Neural cell (in vitro differentiated cells): ENCODE measurements around the gene GRIP1.

Experiments
- EZH2 ChIP-seq: fragments of 200-600, 300-800 bp; shearing (Covaris generic), sonication (generic); IDR thresholded peaks from 2 replicates; pipeline ENCODE4 v1.6.1; 2014; ENCODE audit warnings: antibody characterized with exemption, low read length, borderline replicate concordance, mild to moderate bottlenecking; ENCODE audit not compliant: insufficient read depth, poor library complexity, severe bottlenecking
- POLR2AphosphoS5 ChIP-seq: IDR thresholded peaks from 2 replicates; pipeline ENCODE4 v1.6.1; 2012
- SMC3 ChIP-seq: fragments of 450-650 bp; conservative IDR thresholded peaks from 2 replicates; pipeline ENCODE4 v1.6.1; 2014; ENCODE audit warnings: antibody characterized with exemption, mild to moderate bottlenecking, moderate library complexity; ENCODE audit not compliant: poor library complexity
- TAF1 ChIP-seq: IDR thresholded peaks from 2 replicates; pipeline ENCODE4 v1.6.1; 2012; ENCODE audit warnings: low read depth
- TF ChIP-seq, protein P1 (sequence below): fragments of 450-650 bp; IDR thresholded peaks from 2 replicates; pipeline ENCODE4 v1.5.1; 2014; ENCODE audit warnings: antibody characterized with exemption, mild to moderate bottlenecking, moderate library complexity; ENCODE audit not compliant: poor library complexity, severe bottlenecking
- TF ChIP-seq, protein P2 (sequence below): IDR thresholded peaks from 2 replicates; pipeline ENCODE4 v1.6.1; 2012; ENCODE audit warnings: borderline replicate concordance

DNA sequence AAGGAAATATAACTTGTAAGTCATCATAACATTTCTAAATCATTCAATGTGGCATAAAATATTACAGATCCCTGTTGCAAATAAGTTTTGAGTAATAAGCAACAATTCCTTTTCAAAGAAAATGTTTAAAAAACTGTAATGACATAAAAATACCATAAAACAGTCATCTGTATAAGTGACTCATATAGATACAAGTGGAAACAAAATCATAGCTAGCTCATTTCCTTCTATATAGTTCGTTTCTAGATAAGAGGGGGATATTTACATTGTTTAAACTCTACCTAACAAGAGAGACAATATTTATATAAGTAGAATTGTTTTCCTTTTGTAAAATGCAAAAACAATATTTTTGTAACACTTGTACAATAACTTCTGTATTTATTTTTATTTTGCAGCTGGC lies 148.9 kb downstream of the GRIP1 start:
- TF ChIP-seq SMC3 (no peak), EZH2 (no peak), POLR2AphosphoS5 (no peak), TAF1 (no peak)
- TF ChIP-seq, protein P1, sequence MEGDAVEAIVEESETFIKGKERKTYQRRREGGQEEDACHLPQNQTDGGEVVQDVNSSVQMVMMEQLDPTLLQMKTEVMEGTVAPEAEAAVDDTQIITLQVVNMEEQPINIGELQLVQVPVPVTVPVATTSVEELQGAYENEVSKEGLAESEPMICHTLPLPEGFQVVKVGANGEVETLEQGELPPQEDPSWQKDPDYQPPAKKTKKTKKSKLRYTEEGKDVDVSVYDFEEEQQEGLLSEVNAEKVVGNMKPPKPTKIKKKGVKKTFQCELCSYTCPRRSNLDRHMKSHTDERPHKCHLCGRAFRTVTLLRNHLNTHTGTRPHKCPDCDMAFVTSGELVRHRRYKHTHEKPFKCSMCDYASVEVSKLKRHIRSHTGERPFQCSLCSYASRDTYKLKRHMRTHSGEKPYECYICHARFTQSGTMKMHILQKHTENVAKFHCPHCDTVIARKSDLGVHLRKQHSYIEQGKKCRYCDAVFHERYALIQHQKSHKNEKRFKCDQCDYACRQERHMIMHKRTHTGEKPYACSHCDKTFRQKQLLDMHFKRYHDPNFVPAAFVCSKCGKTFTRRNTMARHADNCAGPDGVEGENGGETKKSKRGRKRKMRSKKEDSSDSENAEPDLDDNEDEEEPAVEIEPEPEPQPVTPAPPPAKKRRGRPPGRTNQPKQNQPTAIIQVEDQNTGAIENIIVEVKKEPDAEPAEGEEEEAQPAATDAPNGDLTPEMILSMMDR: no peak
- TF ChIP-seq, protein P2, sequence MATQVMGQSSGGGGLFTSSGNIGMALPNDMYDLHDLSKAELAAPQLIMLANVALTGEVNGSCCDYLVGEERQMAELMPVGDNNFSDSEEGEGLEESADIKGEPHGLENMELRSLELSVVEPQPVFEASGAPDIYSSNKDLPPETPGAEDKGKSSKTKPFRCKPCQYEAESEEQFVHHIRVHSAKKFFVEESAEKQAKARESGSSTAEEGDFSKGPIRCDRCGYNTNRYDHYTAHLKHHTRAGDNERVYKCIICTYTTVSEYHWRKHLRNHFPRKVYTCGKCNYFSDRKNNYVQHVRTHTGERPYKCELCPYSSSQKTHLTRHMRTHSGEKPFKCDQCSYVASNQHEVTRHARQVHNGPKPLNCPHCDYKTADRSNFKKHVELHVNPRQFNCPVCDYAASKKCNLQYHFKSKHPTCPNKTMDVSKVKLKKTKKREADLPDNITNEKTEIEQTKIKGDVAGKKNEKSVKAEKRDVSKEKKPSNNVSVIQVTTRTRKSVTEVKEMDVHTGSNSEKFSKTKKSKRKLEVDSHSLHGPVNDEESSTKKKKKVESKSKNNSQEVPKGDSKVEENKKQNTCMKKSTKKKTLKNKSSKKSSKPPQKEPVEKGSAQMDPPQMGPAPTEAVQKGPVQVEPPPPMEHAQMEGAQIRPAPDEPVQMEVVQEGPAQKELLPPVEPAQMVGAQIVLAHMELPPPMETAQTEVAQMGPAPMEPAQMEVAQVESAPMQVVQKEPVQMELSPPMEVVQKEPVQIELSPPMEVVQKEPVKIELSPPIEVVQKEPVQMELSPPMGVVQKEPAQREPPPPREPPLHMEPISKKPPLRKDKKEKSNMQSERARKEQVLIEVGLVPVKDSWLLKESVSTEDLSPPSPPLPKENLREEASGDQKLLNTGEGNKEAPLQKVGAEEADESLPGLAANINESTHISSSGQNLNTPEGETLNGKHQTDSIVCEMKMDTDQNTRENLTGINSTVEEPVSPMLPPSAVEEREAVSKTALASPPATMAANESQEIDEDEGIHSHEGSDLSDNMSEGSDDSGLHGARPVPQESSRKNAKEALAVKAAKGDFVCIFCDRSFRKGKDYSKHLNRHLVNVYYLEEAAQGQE: no peak
